Rectal smooth muscle tissue (tissue), 1 donor: ENCODE results near the gene SPAG9.
A peak's percentile ranks its signal among the peaks of the same experiment; 100 is the strongest.

Source experiments
- H3K27ac ChIP-seq: one replicate; pipeline ENCODE4 v1.7.0; 2013; ENCODE audit warnings: low read depth, low read length, inconsistent platforms
- H3K27me3 ChIP-seq: one replicate; pipeline ENCODE4 v1.7.0; 2013; ENCODE audit warnings: low read length; ENCODE audit not compliant: control insufficient read depth, insufficient read depth
- H3K36me3 ChIP-seq: one replicate; pipeline ENCODE4 v1.7.0; 2013; ENCODE audit warnings: low read length; ENCODE audit not compliant: control insufficient read depth, insufficient read depth
- H3K4me1 ChIP-seq: one replicate; pipeline ENCODE4 v1.7.0; 2013; ENCODE audit warnings: low read length; ENCODE audit not compliant: control insufficient read depth, insufficient read depth
- H3K4me3 ChIP-seq: one replicate; pipeline ENCODE4 v1.7.0; 2013; ENCODE audit warnings: low read length
- H3K9ac ChIP-seq: one replicate; pipeline ENCODE4 v1.7.0; 2013; ENCODE audit warnings: low read length

The SPAG9 gene

GRCh38 chr17:50957600-50958575 is 162.8 kb downstream of the SPAG9 start:
- Histone ChIP-seq H3K36me3 (no peaks in the 10 kb centered on the region), H3K27ac (no peak overlapping the region), H3K4me3 (no peak overlapping the region), H3K27me3 (no peaks in the 10 kb centered on the region), H3K9ac (no peak overlapping the region), H3K4me1 (peaks cover 13% of the 10 kb centered on the region)

- H3K4me3 ChIP-seq: no peak overlapping the region
- H3K4me1 ChIP-seq: peaks cover 13% of the 10 kb centered on the region
- H3K27ac ChIP-seq: peak overlapping the region; percentile 16
- no peaks in the 10 kb centered on the region for H3K36me3 ChIP-seq
- no peaks in the 10 kb centered on the region for H3K27me3 ChIP-seq
- H3K9ac ChIP-seq: no peak overlapping the region
Measured at GRCh38 chr17:50956750-50957523, 163.7 kb downstream of the SPAG9 start.

- no peaks in the 10 kb centered on the region for H3K27me3 ChIP-seq
- no peak overlapping the region for H3K4me3 ChIP-seq
- no peaks in the 10 kb centered on the region for H3K36me3 ChIP-seq
- no peak overlapping the region for H3K9ac ChIP-seq
- H3K4me1 ChIP-seq: peaks cover 13% of the 10 kb centered on the region
- H3K27ac ChIP-seq: peak overlapping the region; percentile 16
Measured at GRCh38 chr17:50956409-50956749, 164.3 kb downstream of the SPAG9 start.

- H3K4me1 ChIP-seq: peaks cover 15% of the 10 kb centered on the region
- no peaks in the 10 kb centered on the region for H3K27me3 ChIP-seq
- H3K4me3 ChIP-seq: no peak overlapping the region
- H3K9ac ChIP-seq: no peak overlapping the region
- no peaks in the 10 kb centered on the region for H3K36me3 ChIP-seq
- H3K27ac ChIP-seq: peak overlapping the region; percentile 53
Measured at GRCh38 chr17:50955667-50956120, 165.0 kb downstream of the SPAG9 start.

- peaks cover 21% of the 10 kb centered on the region for H3K4me1 ChIP-seq
- H3K27ac ChIP-seq: peak overlapping the region; percentile 53
- no peaks in the 10 kb centered on the region for H3K27me3 ChIP-seq
- H3K9ac ChIP-seq: no peak overlapping the region
- H3K4me3 ChIP-seq: no peak overlapping the region
- H3K36me3 ChIP-seq: no peaks in the 10 kb centered on the region
Measured at GRCh38 chr17:50955160-50955559, 165.5 kb downstream of the SPAG9 start.

GRCh38 chr17:50954641-50955121 is 166.0 kb downstream of the SPAG9 start:
- no peaks in the 10 kb centered on the region for H3K36me3 ChIP-seq
- H3K27me3 ChIP-seq: no peaks in the 10 kb centered on the region
- no peak overlapping the region for H3K27ac ChIP-seq
- peaks cover 25% of the 10 kb centered on the region for H3K4me1 ChIP-seq
- H3K9ac ChIP-seq: no peak overlapping the region
- H3K4me3 ChIP-seq: no peak overlapping the region

GRCh38 chr17:50953831-50954601 is 166.7 kb downstream of the SPAG9 start:
- no peak overlapping the region for H3K4me3 ChIP-seq

GRCh38 chr17:50953518-50953830 is 167.2 kb downstream of the SPAG9 start:
- H3K27ac ChIP-seq: no peak overlapping the region
- H3K27me3 ChIP-seq: no peaks in the 10 kb centered on the region
- H3K36me3 ChIP-seq: no peaks in the 10 kb centered on the region
- H3K9ac ChIP-seq: no peak overlapping the region
- H3K4me1 ChIP-seq: peaks cover 33% of the 10 kb centered on the region
- H3K4me3 ChIP-seq: no peak overlapping the region

More at GRCh38 chr17:50953831-50954601, 166.7 kb downstream of the SPAG9 start:
- H3K4me1 ChIP-seq: peaks cover 32% of the 10 kb centered on the region
- H3K27ac ChIP-seq: peak overlapping the region; percentile 40
- H3K27me3 ChIP-seq: no peaks in the 10 kb centered on the region
- no peak overlapping the region for H3K9ac ChIP-seq
- no peaks in the 10 kb centered on the region for H3K36me3 ChIP-seq

- Histone ChIP-seq H3K27ac (no peak overlapping the region), H3K9ac (no peak overlapping the region), H3K36me3 (no peaks in the 10 kb centered on the region), H3K4me1 (peaks cover 33% of the 10 kb centered on the region), H3K4me3 (no peak overlapping the region), H3K27me3 (no peaks in the 10 kb centered on the region)
Measured at GRCh38 chr17:50952889-50953288, 167.8 kb downstream of the SPAG9 start.

GRCh38 chr17:50952013-50952412 is 168.7 kb downstream of the SPAG9 start:
- Histone ChIP-seq H3K27ac (no peak overlapping the region), H3K9ac (no peak overlapping the region), H3K4me1 (peaks cover 33% of the 10 kb centered on the region), H3K27me3 (no peaks in the 10 kb centered on the region), H3K4me3 (no peak overlapping the region), H3K36me3 (no peaks in the 10 kb centered on the region)

- no peak overlapping the region for H3K9ac ChIP-seq
- H3K27me3 ChIP-seq: no peaks in the 10 kb centered on the region
- H3K36me3 ChIP-seq: no peaks in the 10 kb centered on the region
- H3K4me1 ChIP-seq: peaks cover 22% of the 10 kb centered on the region
- H3K4me3 ChIP-seq: peak overlapping the region; percentile 11
- H3K27ac ChIP-seq: peak overlapping the region; percentile 81
Measured at GRCh38 chr17:50949989-50950877, 170.4 kb downstream of the SPAG9 start.
